Neural progenitor cell (in vitro differentiated cells): ENCODE data around the gene GPRC5B.

Source experiments
- EZH2 ChIP-seq: fragments of 200-600 bp; sonication (generic); IDR thresholded peaks from 2 replicates; pipeline ENCODE4 v1.6.1; 2017; ENCODE audit warnings: antibody characterized with exemption, mild to moderate bottlenecking, moderate library complexity
- EZH2phosphoT487 ChIP-seq: fragments of 200-600 bp; sonication (generic); IDR thresholded peaks from 2 replicates; pipeline ENCODE4 v1.6.1; 2017; ENCODE audit warnings: antibody characterized with exemption
- TF ChIP-seq, protein P1 (sequence below): fragments of 200-600 bp; sonication (generic); IDR thresholded peaks from 2 replicates; pipeline ENCODE4 v1.5.1; 2017; ENCODE audit warnings: antibody characterized with exemption, mild to moderate bottlenecking

DNA sequence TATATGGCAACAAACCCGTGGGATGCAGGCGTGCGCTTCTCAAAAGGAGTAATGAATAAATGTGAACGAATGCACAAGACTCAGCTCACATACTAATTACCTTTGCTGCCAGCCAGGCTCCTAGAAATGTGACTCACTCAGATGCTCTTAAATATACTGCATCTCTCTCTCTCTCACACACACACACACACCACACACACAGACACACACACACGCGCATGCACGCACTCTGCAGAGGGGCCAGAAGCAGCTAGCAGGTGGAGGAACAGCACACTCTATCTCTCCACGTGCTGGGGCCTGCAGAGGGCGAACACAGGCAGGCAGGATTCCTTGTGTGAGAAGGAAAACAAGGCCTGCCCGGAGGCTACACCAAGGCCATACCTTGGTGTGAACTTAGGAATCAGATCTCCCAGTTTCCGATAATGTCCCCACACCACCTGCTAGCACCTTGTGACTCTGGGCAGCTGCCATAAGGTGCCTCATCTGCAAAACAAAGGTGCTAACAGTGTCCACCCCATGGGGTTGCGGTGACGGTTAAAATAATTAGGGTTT lies 5.3 kb downstream of the GPRC5B start:
- TF ChIP-seq EZH2 (no peak), EZH2phosphoT487 (no peak)
- TF ChIP-seq, protein P1, sequence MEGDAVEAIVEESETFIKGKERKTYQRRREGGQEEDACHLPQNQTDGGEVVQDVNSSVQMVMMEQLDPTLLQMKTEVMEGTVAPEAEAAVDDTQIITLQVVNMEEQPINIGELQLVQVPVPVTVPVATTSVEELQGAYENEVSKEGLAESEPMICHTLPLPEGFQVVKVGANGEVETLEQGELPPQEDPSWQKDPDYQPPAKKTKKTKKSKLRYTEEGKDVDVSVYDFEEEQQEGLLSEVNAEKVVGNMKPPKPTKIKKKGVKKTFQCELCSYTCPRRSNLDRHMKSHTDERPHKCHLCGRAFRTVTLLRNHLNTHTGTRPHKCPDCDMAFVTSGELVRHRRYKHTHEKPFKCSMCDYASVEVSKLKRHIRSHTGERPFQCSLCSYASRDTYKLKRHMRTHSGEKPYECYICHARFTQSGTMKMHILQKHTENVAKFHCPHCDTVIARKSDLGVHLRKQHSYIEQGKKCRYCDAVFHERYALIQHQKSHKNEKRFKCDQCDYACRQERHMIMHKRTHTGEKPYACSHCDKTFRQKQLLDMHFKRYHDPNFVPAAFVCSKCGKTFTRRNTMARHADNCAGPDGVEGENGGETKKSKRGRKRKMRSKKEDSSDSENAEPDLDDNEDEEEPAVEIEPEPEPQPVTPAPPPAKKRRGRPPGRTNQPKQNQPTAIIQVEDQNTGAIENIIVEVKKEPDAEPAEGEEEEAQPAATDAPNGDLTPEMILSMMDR = no peak
